Transverse colon (tissue), 4 donors: ENCODE data around the gene PSAT1. TPM values are rescaled to one million over a fixed set of nuclear protein-coding genes. Genes with fewer than 3 reads are reported as not detected.

Source experiments
- DNase-seq: peaks from one replicate; pipeline ENCODE4 v3.0.0-alpha.2; 2019
- H3K27ac ChIP-seq, 4 donors: fragments of 200-600 bp; sonication (generic); 2 replicates each; pipeline ENCODE4 v1.5.1; 2016 to 2018; ENCODE audit warnings: inconsistent platforms in 4 of 4
- H3K27me3 ChIP-seq: fragments of 200-600 bp; sonication (generic); 2 replicates; pipeline ENCODE4 v1.5.1; 2017; ENCODE audit warnings: inconsistent platforms
- H3K36me3 ChIP-seq, 4 donors: fragments of 200-600 bp; sonication (generic); 2 replicates each; pipeline ENCODE4 v1.5.1; 2017 to 2019; ENCODE audit warnings: inconsistent platforms in 4 of 4
- H3K4me1 ChIP-seq, 4 donors: fragments of 200-600 bp; sonication (generic); 2 replicates each; pipeline ENCODE4 v1.5.1; 2017 to 2020; ENCODE audit warnings: inconsistent platforms in 4 of 4
- H3K4me3 ChIP-seq, 4 donors: fragments of 200-600 bp; sonication (generic); 1 replicate in 1 of 4; 2 replicates in 3 of 4; pipeline versions ENCODE4 v1.5.1 to v1.6.1; 2017 to 2019; ENCODE audit warnings: inconsistent platforms in 4 of 4
- H3K9me3 ChIP-seq, 2 donors: fragments of 200-600 bp; sonication (generic); 2 replicates each; pipeline ENCODE4 v1.5.1; 2017 to 2019; ENCODE audit warnings: inconsistent platforms in 2 of 2
- CTCF ChIP-seq, 5 experiments: fragments of 200-600 bp in 3 of 5; fragments of 450-650 bp in 2 of 5; sonication (generic) in 3 of 5; IDR thresholded peaks; 1 replicate in 2 of 5; 2 replicates in 3 of 5; pipeline ENCODE4 v1.5.1; 2016 to 2017; ENCODE audit warnings: antibody characterized with exemption in 5 of 5, inconsistent platforms in 3 of 5, mild to moderate bottlenecking in 2 of 5, moderate library complexity in 1 of 5
- EP300 ChIP-seq: sonication (generic); formaldehyde crosslinking; IDR thresholded peaks from one replicate; pipeline ENCODE4 v1.6.1; 2017; ENCODE audit warnings: antibody characterized with exemption, low read depth
- POLR2A ChIP-seq: fragments of 450-650 bp; IDR thresholded peaks from one replicate; pipeline ENCODE4 v1.6.1; 2016; ENCODE audit warnings: antibody characterized with exemption, mild to moderate bottlenecking, moderate library complexity
- POLR2AphosphoS5 ChIP-seq, 3 donors: sonication (generic); formaldehyde crosslinking; IDR thresholded peaks; one replicate each; pipeline ENCODE4 v1.6.1; 2016; ENCODE audit warnings: antibody characterized with exemption in 3 of 3
- WGBS, 2 donors: methylation state at CpG; one replicate each; pipeline ENCODE4 v1.1.5; 2018; ENCODE audit warnings: low coverage in 1 of 2; 5-methylcytosine and 5-hydroxymethylcytosine counted together
- in situ Hi-C, 4 donors: fragments of 200-750 bp; cut with MboI; loops; one replicate each; pipeline versions ENCODE4 v1.15.0 to v1.15.1; 2017; ENCODE audit warnings: low sequenced_read_pairs in 3 of 4, low pct_ligation_motif_present in 1 of 4, low pct_unique_long_range_greater_than_20kb in 1 of 4
- intact Hi-C: fragments of 100-400 bp; cut with DNase I; formaldehyde crosslinking; loops from one replicate; pipeline ENCODE4 v1.15.1; 2023; ENCODE audit warnings: low total_unique reads
- total RNA-seq, 4 donors: library from RNA; depleted of rRNA; stranded (reverse); fragments of >200 nt; gene quantifications; one replicate each; pipeline ENCODE4 v1.1.0, GENCODE V29; 2016

The PSAT1 gene
- total RNA-seq, 4 donors from 2014 or later, result 1.6 to 3.5 (median 2.3) TPM; not detected in 1

DNA sequence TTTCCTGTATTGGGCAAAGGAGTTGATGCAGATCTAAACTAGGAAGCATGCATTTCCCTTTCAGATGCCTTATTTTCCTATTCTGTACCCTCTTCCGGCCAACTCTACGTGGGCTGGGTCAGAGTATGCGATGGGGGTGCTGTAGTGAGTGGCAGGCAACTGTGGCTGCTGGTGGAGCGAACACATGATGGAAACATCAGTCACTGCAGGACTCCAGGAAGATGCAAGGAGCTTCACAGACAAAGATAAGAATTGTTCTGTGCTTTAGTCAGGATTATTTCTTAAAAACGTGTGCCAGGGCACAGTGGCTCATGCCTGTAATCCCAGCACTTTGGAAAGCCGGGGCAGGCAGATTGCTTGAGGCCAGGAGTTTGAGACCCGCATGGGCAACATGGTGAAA, 75.1 kb downstream of the PSAT1 start:
- H3K9me3 ChIP-seq, result no peaks in the 10 kb centered on the region
- no peaks in the 10 kb centered on the region for H3K36me3 ChIP-seq
- in situ Hi-C loops (loop anchor here in 1 of 4 donors (25.0 kb wide), 1 partner anchor 110 kb away; no protein-coding TSS in a partner anchor), intact Hi-C loops (loop anchor here (5.0 kb wide), 1 partner anchor 105 kb away; no protein-coding TSS in a partner anchor)
- H3K4me3 ChIP-seq, result no peak overlapping the region
- TF ChIP-seq POLR2AphosphoS5 (IDR thresholded peaks at IDR 0.05) (no peak), EP300 (no peak), CTCF (IDR thresholded peaks at IDR 0.05) (no peak), POLR2A (no peak)
- 60 to 71% methylated on average over 3 to 7 of the region's 7 CpGs for WGBS, 2 donors
- H3K27me3 ChIP-seq, result peaks cover 22% of the 10 kb centered on the region
- DNase-seq, result no peak
- no peaks in the 10 kb centered on the region for H3K4me1 ChIP-seq
- H3K27ac ChIP-seq, result no peak overlapping the region

Other genes starting within 250 kb of the PSAT1 start
- gene CEP78, start 61.0 kb upstream of the PSAT1 start, total RNA-seq, result 1 to 10 TPM; 2.6 to 7.3 (median 4.3) TPM